H9 (cell line): ENCODE data around the gene NR3C2. TPM values are rescaled to one million over a fixed set of nuclear protein-coding genes. Genes with fewer than 3 reads are reported as not detected.

Source experiments
- DNase-seq: peaks from one replicate; pipeline ENCODE4 v3.0.0-alpha.2; 2017
- H2AFZ ChIP-seq: one replicate; pipeline ENCODE4 v1.6.1; 2013; ENCODE audit warnings: mild to moderate bottlenecking, low read length, control low read depth, moderate library complexity
- H2AK5ac ChIP-seq: 2 replicates; pipeline ENCODE4 v1.6.1; 2013; ENCODE audit warnings: low read length, control low read depth, mixed read lengths; ENCODE audit not compliant: insufficient read length
- H2BK120ac ChIP-seq: one replicate; pipeline ENCODE4 v1.6.1; 2013; ENCODE audit warnings: low read depth, mild to moderate bottlenecking, low read length, control low read depth, inconsistent platforms; ENCODE audit not compliant: poor library complexity, severe bottlenecking
- H2BK12ac ChIP-seq: 2 replicates; pipeline ENCODE4 v1.6.1; 2013; ENCODE audit warnings: low read length, control low read depth, mixed read lengths, low read depth; ENCODE audit not compliant: insufficient read length
- H2BK15ac ChIP-seq: 2 replicates; pipeline ENCODE4 v1.6.1; 2013; ENCODE audit warnings: low read depth, low read length, control low read depth
- H2BK20ac ChIP-seq: one replicate; pipeline ENCODE4 v1.6.1; 2013; ENCODE audit warnings: low read depth, mild to moderate bottlenecking, low read length, control low read depth, inconsistent platforms; ENCODE audit not compliant: poor library complexity, severe bottlenecking
- H2BK5ac ChIP-seq: 2 replicates; pipeline ENCODE4 v1.6.1; 2013; ENCODE audit warnings: low read length, control low read depth, mixed read lengths; ENCODE audit not compliant: insufficient read length
- H3K14ac ChIP-seq: 2 replicates; pipeline ENCODE4 v1.6.1; 2013; ENCODE audit warnings: low read length, control low read depth; ENCODE audit not compliant: insufficient read depth
- H3K18ac ChIP-seq: 2 replicates; pipeline ENCODE4 v1.6.1; 2013; ENCODE audit warnings: low read depth, mild to moderate bottlenecking, mixed read lengths, low read length, control low read depth; ENCODE audit not compliant: insufficient read length
- H3K23ac ChIP-seq: 2 replicates; pipeline ENCODE4 v1.6.1; 2013; ENCODE audit warnings: low read length, control low read depth, mixed read lengths, low read depth; ENCODE audit not compliant: insufficient read length
- H3K23me2 ChIP-seq: 2 replicates; pipeline ENCODE4 v1.6.1; 2013; ENCODE audit warnings: low read depth, mild to moderate bottlenecking, mixed read lengths, low read length, control low read depth; ENCODE audit not compliant: insufficient read length, poor library complexity, severe bottlenecking
- H3K27ac ChIP-seq: 2 replicates; pipeline ENCODE4 v1.5.1; 2013; ENCODE audit warnings: low read length, control low read depth, mixed read lengths, low read depth; ENCODE audit not compliant: insufficient read length
- H3K27me3 ChIP-seq: 2 replicates; pipeline ENCODE4 v1.6.1; 2013; ENCODE audit warnings: low read length, control low read depth, inconsistent platforms; ENCODE audit not compliant: insufficient read depth
- H3K4ac ChIP-seq: 2 replicates; pipeline ENCODE4 v1.6.1; 2013; ENCODE audit warnings: low read depth, mild to moderate bottlenecking, control low read depth, inconsistent platforms, low read length, moderate library complexity
- H3K4me1 ChIP-seq: 2 replicates; pipeline ENCODE4 v1.6.1; 2013; ENCODE audit warnings: low read length, control low read depth, inconsistent platforms; ENCODE audit not compliant: insufficient read depth
- H3K4me2 ChIP-seq: 2 replicates; pipeline ENCODE4 v1.6.1; 2013; ENCODE audit warnings: low read length, control low read depth, mixed read lengths; ENCODE audit not compliant: insufficient read length, insufficient read depth
- H3K56ac ChIP-seq: 2 replicates; pipeline ENCODE4 v1.6.1; 2013; ENCODE audit warnings: low read depth, mild to moderate bottlenecking, mixed read lengths, low read length, control low read depth; ENCODE audit not compliant: insufficient read length
- H3K79me1 ChIP-seq: 2 replicates; pipeline ENCODE4 v1.6.1; 2013; ENCODE audit warnings: low read depth, mild to moderate bottlenecking, moderate library complexity, low read length, control low read depth, inconsistent platforms; ENCODE audit not compliant: insufficient read depth, poor library complexity, severe bottlenecking
- H3K79me2 ChIP-seq: 2 replicates; pipeline ENCODE4 v1.6.1; 2013; ENCODE audit warnings: low read length, control low read depth, inconsistent platforms; ENCODE audit not compliant: insufficient read depth
- H3K9ac ChIP-seq: 2 replicates; pipeline ENCODE4 v1.6.1; 2013; ENCODE audit warnings: low read length, control low read depth, mixed read lengths; ENCODE audit not compliant: insufficient read length; ENCODE audit errors: extremely low read depth
- H3K9me3 ChIP-seq: one replicate; pipeline ENCODE4 v1.6.1; 2013; ENCODE audit warnings: low read depth, low read length, inconsistent platforms; ENCODE audit not compliant: control insufficient read depth
- H3T11ph ChIP-seq: one replicate; pipeline ENCODE4 v1.6.1; 2013; ENCODE audit warnings: mild to moderate bottlenecking, low read length, control low read depth, inconsistent platforms
- H4K20me1 ChIP-seq: one replicate; pipeline ENCODE4 v1.6.1; 2013; ENCODE audit not compliant: control insufficient read depth, insufficient read length, insufficient read depth
- H4K5ac ChIP-seq: 2 replicates; pipeline ENCODE4 v1.6.1; 2013; ENCODE audit warnings: low read depth, mild to moderate bottlenecking, mixed read lengths, low read length, control low read depth; ENCODE audit not compliant: insufficient read length
- H4K8ac ChIP-seq: replicated peaks from 2 replicates; pipeline ENCODE4 v1.6.1; 2013; ENCODE audit warnings: low read length, control low read depth, mixed read lengths, low read depth; ENCODE audit not compliant: insufficient read length
- H4K91ac ChIP-seq: 2 replicates; pipeline ENCODE4 v1.6.1; 2013; ENCODE audit warnings: low read depth, mild to moderate bottlenecking, moderate library complexity, mixed read lengths, low read length, control low read depth; ENCODE audit not compliant: insufficient read length
- H3K27ac Mint-ChIP-seq, 3 experiments: 2 replicates in 2 of 3; 3 replicates in 1 of 3; pipeline ENCODE4 v1.8.0; 2020 to 2021; ENCODE audit warnings: mixed read lengths in 3 of 3, mild to moderate bottlenecking in 1 of 3, moderate library complexity in 1 of 3
- H3K27me3 Mint-ChIP-seq: 2 replicates; pipeline ENCODE4 v1.8.0; 2021; ENCODE audit warnings: low read depth, mild to moderate bottlenecking, moderate library complexity, mixed read lengths
- H3K36me3 Mint-ChIP-seq, 3 experiments: 2 replicates in 2 of 3; 3 replicates in 1 of 3; pipeline ENCODE4 v1.8.0; 2020 to 2021; ENCODE audit warnings: low read depth in 3 of 3, mixed read lengths in 3 of 3; ENCODE audit not compliant: insufficient read depth in 1 of 3
- H3K4me1 Mint-ChIP-seq, 2 experiments: 2 replicates each; pipeline ENCODE4 v1.8.0; 2020; ENCODE audit warnings: mixed read lengths in 2 of 2
- H3K4me3 Mint-ChIP-seq, 2 experiments: 2 replicates in 1 of 2; 3 replicates in 1 of 2; pipeline ENCODE4 v1.8.0; 2020 to 2021; ENCODE audit warnings: mild to moderate bottlenecking in 2 of 2, mixed read lengths in 2 of 2, moderate library complexity in 1 of 2
- H3K9me3 Mint-ChIP-seq, 2 experiments: 2 replicates in 1 of 2; 3 replicates in 1 of 2; pipeline ENCODE4 v1.8.0; 2020; ENCODE audit warnings: mild to moderate bottlenecking in 2 of 2, mixed read lengths in 2 of 2, moderate library complexity in 1 of 2
- WGBS: extraction: QIAGEN DNeasy Blood & Tissue Kit; methylation state at CpG from one replicate; pipeline ENCODE4 v1.1.7; 2013; ENCODE audit warnings: missing lambda C conversion rate, low lambda C conversion rate, mixed read lengths; ENCODE audit not compliant: insufficient read length; ENCODE audit errors: extremely low coverage; 5-methylcytosine and 5-hydroxymethylcytosine counted together
- total RNA-seq: library from RNA; stranded (reverse); gene quantifications from 2 replicates; pipeline ENCODE4 v1.2.1, GENCODE V29; 2021
- TF ChIP-seq, protein P1 (sequence below): fragments of 200-600 bp; sonication (generic); conservative IDR thresholded peaks from 3 replicates; pipeline ENCODE4 v1.8.0; 2021; ENCODE audit warnings: antibody characterized with exemption, mild to moderate bottlenecking

Gene NR3C2
- total RNA-seq, 1 experiment from 2014 or later: 1.4 TPM

DNA sequence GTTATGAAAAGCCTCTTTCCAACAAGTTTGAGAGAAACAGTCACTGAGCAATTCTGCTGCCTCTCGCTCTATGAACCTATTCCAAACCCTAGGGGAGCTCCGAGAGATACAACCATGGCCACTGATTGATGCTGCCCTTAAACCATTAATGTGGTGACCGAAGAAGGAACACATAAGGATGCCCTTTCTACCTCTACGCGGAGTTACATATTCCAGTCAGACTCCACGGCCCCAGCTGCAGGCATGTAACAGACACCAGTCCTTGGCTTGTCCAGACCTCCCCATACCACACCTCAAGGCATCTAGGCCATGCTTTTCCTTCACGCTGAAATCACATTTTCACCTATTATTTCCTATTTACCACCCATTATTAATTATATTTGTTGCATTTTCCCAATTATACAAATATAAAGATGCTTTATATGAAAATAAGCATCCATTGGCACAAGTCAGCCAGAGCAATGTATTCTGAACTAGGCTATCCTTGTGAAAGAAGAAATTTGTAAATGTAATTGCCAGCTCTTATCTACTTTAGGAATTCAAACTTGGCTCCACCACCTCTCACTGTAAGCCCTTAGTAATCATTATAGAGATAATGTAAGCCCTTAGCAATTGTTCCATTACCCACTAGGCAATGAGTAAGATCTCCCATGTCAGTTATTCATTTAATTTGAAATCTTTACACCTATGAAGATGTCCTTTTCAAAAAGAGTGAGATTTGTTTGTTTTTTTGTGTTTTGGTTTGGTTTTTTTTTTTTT lies 338.4 kb downstream of the NR3C2 start:
- Mint-ChIP-seq H3K4me3 (no peak overlapping the region), H3K27ac (no peak overlapping the region), H3K4me1 (peaks cover 5 to 6% of the 10 kb centered on the region in 2 experiments; a peak in 3 of 4 replicates), H3K9me3 (peaks cover 11 to 16% of the 10 kb centered on the region in 2 experiments), H3K27me3 (no peaks in the 10 kb centered on the region), H3K36me3 (peaks cover 2 to 3% (median 3%) of the 10 kb centered on the region in 3 experiments; a peak in 3 of 7 replicates)
- Histone ChIP-seq H4K91ac (no peak overlapping the region), H3K4ac (no peak overlapping the region), H3K9ac (no peak overlapping the region), H3K23ac (no peak overlapping the region), H2BK120ac (no peak overlapping the region), H3K23me2 (no peaks in the 10 kb centered on the region), H4K20me1 (no peaks in the 10 kb centered on the region), H3K79me2 (no peaks in the 10 kb centered on the region), H3K4me1 (no peaks in the 10 kb centered on the region), H3K9me3 (no peaks in the 10 kb centered on the region), H3K56ac (no peak overlapping the region), H2BK20ac (no peak overlapping the region), H3K79me1 (no peaks in the 10 kb centered on the region), H3T11ph (no peak overlapping the region), H3K18ac (no peak overlapping the region), H2BK12ac (no peak overlapping the region), H4K8ac (no peak overlapping the region), H3K27me3 (no peaks in the 10 kb centered on the region), H2AK5ac (no peak overlapping the region), H2BK5ac (no peak overlapping the region), H3K27ac (no peak overlapping the region), H3K14ac (no peak overlapping the region), H2AFZ (no peak overlapping the region), H3K4me2 (no peak overlapping the region), H2BK15ac (no peak overlapping the region), H4K5ac (no peak overlapping the region)
- WGBS: no CpG with 5 or more reads among the region's 7 CpGs
- TF ChIP-seq, protein P1, sequence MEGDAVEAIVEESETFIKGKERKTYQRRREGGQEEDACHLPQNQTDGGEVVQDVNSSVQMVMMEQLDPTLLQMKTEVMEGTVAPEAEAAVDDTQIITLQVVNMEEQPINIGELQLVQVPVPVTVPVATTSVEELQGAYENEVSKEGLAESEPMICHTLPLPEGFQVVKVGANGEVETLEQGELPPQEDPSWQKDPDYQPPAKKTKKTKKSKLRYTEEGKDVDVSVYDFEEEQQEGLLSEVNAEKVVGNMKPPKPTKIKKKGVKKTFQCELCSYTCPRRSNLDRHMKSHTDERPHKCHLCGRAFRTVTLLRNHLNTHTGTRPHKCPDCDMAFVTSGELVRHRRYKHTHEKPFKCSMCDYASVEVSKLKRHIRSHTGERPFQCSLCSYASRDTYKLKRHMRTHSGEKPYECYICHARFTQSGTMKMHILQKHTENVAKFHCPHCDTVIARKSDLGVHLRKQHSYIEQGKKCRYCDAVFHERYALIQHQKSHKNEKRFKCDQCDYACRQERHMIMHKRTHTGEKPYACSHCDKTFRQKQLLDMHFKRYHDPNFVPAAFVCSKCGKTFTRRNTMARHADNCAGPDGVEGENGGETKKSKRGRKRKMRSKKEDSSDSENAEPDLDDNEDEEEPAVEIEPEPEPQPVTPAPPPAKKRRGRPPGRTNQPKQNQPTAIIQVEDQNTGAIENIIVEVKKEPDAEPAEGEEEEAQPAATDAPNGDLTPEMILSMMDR: no peak
- DNase-seq: no peak
